HK-2 (cell line): Measurements from ENCODE around the gene PDPR.
"Not testable (repeated sequence)": the region's sequence is repeated elsewhere in the genome, so short reads cannot be mapped to it uniquely, and the experiment has no call there.

Experiments
- DNase-seq: peaks from one replicate; pipeline ENCODE4 v3.0.0-alpha.2; 2018; ENCODE audit not compliant: unreplicated experiment

The PDPR gene

DNA sequence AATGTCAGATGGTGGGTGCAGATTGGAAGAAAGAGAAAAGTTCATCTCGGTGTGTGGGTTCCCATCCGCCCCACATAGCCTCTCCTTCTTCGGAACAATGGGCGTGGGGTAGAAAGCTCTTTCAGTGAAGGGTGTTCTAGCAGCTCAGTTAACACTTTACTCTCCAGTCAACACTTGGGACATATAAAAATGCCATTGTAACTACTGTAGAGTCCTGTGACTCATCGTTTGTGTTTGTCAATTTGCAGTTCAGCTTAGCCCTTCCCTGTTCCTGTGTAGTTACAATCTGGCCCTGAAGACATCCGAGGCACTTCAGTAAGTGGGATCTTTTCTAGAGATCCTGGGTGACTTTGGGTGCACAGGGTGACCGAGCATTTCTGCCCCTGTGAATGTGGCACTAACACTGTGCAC, 47.9 kb downstream of the PDPR start:
- DNase-seq: no peak

DNA sequence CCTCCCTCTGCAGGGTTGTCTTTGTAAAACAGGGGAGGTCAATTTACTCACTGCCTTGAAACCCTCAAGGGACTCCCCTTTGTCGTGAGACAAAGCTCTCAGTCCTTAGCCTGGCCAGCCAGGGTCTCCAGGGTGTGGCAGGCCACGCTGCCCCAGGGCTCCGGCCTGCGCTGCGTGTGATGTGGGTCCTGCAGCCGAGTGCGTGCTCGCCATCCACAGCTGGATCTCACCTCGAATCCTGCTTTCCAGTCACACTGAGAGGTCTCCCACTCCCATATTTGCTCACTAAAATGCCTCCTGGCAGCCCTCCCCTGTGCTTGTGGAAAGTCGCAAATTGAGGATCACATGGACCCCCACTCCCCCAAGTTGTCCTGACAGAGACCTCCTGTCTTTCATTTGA, 49.5 kb downstream of the PDPR start:
- no peak for DNase-seq

DNA sequence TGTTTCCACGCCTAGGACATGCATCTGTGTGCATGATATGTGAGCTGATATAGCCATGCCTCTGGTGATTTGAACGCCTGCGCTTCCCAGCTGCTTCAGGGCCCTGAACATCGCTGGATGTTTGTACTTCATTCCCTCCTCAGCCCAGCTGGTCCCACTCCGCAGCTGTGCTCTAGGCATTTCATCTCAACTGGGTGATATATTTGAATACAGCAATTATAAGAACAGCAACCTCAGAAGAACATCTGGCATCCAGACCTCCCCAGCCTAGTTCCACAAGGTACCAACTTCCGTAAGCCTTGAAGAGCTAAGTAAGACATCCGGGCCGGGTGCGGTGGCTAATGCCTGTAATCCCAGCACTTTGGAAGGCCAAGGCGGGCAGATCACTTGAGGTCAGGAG, 52.6 kb downstream of the PDPR start:
- not testable (repeated sequence) for DNase-seq

DNA sequence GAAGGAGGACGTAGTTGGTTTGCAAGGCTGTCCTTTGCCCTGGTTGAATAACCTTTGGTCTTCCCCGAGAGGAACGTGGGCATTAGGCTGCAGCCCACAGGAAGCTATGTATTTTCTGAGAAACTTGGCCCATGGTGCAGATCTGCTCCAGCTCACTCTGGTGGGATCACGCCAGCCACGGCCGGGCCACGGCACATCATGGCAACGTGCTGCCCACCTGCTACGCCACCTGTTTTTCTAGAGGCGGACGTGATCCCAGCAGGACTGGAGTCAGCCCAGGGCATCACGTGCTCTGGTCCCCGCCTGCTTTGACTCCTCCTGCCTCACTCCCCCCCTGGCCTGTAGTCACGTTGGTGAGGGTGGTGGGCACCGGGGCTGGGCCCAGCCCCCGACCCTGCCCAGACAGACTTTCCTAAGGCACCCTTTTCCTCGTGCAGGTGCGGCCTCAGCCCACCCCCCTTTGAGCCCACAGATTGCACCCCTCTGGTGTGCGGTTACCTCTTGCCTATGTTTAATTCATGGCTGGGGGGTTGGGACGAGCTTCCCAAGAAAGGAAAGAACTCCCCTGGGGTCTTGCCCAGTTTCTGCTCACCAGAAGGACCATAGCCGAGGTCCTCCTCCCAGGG, 59.2 kb downstream of the PDPR start, which contains the start of gene CLEC18C:
Gene CLEC18C, plus strand, starts transcription at position 576 of the 626 bp plus-strand sequence. CDS start 492 bp downstream, outside the sequence.
- not testable (repeated sequence) for DNase-seq

DNA sequence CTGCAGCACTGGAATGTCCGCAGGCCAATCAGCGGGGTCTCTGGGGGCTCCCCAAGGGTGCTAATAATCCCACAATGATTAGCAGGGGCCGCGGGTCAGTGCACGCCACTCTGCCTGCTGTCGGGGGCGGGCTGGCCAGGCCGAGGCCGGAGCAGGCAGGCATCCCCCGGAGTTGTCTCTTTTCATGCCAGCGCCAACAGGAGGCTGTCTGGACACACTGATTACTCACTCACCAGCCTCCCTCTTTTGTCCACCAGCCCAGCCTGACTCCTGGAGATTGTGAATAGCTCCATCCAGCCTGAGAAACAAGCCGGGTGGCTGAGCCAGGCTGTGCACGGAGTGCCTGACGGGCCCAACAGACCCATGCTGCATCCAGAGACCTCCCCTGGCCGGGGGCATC, 59.8 kb downstream of the PDPR start:
- DNase-seq: not testable (repeated sequence)

DNA sequence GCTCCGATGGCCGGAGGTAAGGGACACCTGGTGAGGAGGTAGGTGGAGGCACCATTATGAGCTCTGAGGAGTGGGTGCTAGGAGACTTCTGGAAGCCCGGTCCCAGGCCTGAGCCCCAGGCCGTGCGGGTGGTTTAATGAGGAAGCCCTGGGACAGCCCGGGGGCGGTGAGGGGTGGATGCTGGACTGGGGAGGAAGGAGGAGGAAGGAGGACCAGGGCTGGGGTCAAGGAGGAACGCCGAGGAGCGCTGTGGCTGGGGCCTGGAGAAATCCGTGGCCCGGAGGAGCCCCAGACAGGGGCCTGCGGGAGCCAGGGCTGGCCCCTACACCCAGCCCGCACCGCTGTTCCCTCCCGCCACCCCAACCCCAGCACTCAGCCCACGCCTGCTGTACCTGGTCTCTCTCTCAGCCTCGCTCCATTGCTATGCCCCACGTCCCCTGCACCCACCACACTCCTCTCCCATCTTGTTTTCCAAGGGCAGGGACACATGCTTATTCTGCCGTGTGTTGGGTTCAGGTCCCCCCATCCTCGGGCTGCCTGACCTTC, 60.3 kb downstream of the PDPR start:
- not testable (repeated sequence) for DNase-seq

DNA sequence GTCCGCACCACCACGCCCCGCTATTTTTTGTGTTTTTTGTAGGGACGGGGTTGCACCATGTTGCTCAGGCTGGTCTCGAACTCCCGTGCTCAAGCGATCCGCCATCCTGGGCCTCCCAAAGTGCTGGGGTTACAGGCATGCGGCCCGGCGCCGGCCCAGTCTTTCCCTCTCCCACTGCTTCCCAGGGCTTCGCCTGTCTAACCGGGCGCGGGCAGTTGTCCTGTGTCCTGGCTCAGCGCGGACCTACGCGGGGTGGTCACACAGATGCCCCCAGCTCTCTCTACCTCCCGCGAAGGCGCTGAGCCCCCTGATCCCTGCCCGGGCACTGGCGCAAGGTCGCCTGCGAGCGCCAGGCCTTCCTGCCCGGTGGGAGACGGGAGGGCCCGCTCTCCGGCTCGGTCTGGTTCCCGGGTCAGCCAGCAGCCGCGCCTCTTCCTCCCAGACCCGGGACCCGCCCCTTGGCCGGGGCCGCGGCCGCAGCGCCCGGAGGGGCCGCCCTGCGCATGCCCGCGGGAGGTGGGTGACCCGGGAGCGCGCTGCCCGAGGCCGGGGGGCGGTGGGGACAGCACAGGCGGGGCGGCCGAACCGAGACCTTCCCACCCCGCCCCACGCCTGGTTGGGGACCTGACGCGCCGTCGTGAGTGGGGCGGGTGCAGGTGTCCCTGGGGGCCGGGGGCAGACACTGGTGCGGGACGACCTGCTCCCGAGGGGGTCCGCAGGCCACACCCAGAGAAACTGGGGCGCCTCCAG, 73.9 kb downstream of the PDPR start:
- not testable (repeated sequence) for DNase-seq

DNA sequence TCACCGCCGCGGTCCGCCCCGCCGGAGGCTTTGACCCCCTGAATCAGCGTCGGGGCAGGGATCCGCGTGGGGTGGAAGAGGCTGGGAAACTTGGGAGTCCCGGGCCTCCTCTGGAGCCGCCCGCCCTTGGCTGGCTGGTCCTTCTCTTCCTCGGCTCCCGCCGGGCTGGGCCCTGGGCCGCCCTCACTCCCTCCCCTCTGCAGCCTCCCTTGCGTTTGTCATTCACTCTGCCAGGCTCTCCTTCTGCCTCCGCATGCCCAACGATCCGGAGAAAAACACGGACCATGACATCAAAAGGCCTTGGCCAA, 74.4 kb downstream of the PDPR start:
- DNase-seq: not testable (repeated sequence)

DNA sequence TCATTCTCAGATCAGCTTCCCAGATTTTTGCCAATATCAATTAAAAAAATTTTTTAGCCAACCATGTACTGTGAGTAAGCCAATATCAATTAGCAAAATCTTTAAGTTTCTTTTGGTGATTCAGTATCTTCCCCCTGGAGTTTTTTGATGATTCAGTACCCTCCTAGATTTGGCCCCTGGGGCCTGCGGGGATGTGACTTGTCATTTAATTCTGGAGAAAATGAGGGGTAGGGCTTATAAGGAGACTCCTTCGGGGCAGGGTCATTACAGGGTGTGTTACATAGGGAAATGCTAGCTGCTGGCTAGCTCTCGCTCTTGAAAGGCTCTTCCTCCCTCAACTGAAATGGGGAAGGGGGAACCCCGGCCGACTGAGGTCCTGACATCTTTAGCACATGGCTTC, 76.4 kb downstream of the PDPR start:
- DNase-seq: not testable (repeated sequence)

DNA sequence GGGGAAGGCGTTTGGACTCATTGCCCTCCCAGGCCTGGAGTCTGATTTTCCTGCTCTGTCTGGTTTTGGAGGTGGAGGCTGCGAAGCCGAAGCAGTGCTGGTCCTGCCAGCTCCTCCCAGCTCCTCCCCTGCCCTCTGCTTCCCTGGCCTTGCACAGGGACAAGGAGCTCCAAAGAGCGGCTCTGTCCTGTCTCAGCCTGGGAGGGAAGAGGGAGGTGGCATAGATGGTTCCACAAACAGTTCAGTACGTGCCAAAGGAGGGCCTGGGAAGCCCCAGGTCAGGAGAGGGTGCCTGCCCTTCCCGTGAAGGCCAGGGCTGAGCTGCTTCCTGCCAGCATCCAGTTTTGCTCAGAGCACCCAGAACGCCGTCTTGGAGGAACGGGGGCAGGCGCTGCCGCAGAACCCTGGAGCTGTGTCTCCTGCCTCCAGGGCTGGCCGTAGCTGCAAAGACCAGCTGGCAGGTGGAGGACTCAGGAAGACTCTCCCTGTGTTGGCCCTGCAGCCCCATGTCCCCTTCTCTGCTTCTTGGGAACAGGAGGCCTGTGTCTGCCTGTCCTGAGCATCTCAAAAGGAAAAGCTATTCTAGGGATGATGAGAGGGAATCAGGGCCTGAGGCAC, 82.7 kb downstream of the PDPR start:
- not testable (repeated sequence) for DNase-seq

DNA sequence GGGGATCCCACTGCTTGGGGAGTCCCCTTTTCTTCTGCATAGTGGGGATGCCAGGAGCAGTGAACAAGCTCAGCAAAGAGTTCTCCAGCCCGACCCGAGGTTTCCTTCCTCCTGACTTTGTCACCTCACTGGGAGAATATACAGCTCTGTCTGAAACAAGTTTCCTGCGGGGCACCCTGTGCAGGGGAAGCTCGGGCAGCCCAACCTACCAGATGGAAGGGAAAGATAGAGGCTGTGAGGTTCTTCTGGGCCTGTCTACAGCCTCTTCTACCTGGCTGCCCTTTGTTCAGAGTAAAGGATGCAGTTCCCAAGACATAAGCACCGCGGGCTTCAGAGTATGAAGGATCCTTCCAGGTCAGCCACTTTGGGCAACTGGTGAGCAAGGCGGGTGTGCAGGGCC, 83.5 kb downstream of the PDPR start:
- DNase-seq: not testable (repeated sequence)

DNA sequence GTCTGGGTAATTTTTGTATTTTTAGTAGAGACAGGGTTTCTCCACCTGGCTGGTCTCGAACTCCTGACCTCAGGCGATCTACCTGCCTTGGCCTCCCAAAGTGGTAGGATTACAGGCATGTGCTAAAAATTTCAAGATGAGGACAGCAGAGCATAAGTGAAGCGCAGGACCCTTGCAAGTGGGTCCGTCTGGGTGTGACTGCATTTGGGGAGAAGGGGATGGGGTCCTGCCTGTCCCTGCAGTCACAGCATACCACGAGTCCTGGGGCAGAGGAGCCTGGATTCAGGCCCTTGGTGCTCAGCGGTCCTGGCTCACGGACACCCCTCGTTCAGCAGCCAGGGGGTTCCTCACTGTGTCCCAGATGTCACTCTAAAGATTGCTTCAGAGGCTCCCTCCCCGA, 84.1 kb downstream of the PDPR start:
- DNase-seq: not testable (repeated sequence)

DNA sequence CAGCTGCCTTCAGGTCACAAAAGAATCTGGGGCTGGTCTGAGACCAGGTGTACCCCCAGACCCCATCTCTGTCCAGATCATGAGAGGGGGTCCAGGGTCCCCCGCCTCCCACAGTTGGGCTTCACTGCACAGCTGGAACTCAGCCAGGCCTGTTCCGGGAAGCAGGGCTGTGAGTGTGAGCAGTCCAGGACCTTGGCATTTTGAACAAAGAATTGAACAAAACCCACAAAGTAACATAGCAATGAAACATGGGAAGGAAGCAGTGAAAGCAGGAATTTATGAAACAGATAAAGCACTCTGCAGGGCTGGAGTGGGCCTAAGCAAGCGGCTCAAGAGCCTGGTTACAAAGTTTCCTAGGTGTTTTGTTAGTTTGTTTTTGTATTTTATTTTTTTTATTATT, 84.5 kb downstream of the PDPR start:
- DNase-seq: not testable (repeated sequence)

DNA sequence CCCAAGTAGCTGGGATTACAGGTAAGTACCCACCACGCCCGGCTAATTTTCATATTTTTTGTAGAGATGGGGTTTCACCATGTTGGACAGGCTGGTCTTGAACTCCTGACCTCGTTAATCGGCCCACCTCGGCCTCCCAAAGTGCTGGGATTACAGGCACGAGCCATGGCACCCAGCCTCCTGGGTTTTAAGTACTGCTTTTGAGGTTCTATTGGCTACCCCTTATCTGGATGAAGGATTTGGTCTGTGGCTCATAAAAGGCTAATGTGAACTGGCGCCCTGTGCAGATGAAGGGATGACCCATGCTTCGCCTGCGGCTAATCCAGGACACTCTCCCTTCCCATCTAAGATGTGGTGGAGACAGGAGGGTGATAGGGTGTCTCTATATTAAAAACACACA, 85.0 kb downstream of the PDPR start:
- not testable (repeated sequence) for DNase-seq

DNA sequence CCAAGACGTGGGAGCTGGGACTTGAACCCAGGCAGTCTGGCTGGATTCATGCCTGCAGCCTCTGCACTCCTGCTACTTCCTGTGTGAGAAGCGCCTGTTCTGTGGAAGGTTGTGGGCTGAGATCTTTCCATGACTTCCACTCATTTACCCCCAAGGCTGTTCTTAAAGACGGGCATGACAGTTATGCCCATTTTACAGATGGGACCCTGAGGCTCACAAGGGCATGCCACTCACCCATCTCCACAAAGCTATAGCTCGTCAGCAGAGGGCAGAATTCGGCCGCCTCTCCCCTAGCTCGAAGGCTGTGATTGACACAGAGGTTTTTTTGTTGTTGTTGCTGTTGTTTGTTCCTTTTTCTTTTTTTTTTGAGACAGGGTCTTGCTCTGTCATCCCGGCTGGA, 85.9 kb downstream of the PDPR start:
- DNase-seq: not testable (repeated sequence)

DNA sequence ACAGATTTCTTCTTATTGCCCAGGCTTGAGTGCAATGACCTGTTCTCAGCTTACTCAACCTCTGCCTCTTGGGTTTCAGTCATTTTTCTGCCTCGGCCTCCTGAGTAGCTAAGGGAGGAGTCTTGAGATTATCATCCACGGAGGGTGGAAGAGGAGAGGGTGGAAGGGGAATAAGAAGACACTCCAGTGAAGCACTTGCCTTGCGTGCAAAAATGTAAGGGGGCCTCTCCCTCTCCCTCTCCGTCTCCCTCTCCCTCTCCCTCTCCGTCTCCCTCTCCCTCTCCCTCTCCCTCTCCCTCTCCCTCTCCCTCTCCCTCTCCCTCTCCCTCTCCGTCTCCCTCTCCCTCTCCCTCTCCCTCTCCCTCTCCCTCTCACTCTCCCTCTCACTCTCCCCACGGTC, 89.4 kb downstream of the PDPR start:
- not testable (repeated sequence) for DNase-seq

DNA sequence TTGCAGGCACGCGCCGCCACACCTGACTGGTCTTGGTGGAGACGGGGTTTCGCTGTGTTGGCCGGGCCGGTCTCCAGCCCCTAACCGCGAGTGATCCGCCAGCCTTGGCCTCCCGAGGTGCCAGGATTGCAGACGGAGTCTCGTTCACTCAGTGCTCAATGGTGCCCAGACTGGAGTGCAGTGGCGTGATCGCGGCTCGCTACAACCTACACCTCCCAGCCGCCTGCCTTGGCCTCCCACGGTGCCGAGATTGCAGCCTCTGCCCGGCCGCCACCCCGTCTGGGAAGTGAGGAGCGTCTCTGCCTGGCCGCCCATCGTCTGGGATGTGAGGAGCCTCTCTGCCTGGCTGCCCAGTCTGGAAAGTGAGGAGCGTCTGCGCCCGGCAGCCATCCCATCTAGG, 89.9 kb downstream of the PDPR start:
- not testable (repeated sequence) for DNase-seq

DNA sequence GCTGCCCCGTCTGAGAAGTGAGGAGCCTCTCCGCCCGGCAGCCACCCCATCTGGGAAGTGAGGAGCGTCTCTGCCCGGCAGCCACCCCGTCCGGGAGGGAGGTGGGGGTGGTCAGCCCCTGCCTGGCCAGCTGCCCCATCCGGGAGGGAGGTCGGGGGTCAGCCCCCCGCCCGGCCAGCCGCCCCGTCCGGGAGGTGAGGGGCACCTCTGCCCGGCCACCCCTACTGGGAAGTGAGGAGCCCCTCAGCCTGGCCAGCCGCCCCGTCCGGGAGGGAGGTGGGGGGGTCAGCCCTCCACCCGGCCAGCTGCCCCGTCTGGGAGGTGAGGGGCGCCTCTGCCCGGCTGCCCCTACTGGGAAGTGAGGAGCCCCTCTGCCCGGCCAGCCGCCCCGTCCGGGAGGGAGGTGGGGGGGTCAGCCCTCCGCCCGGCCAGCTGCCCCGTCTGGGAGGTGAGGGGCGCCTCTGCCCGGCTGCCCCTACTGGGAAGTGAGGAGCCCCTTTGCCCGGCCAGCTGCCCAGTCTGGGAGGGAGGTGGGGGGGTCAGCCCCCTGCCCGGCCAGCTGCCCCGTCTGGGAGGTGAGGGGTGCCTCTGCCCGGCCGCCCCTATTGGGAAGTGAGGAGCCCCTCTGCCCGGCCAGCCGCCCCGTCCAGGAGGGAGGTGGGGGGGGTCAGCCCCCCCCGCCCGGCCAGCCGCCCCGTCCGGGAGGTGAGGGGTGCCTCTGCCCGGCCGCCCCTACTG, 90.7 kb downstream of the PDPR start:
- not testable (repeated sequence) for DNase-seq

DNA sequence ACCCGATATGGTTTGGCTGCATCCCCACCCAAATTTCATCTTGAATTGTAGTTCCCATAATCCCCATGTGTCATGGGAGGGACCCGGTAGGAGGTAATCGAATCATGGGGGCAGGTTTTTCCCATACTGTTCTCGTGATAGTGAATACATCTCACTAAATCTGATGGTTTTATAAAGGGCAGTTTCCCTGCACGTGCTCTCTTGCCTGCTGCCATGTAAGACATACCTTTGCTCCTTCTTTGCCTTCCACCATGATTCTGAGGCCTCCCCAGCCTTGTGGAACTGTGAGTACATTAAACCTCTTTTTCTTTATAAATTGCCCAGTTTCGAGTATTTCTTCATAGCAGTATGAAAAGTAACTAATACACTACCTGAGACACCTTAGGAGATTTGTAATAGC, 92.2 kb downstream of the PDPR start:
- not testable (repeated sequence) for DNase-seq
